Measurements from ENCODE around the gene PGAP6. TPM values are rescaled to one million over a fixed set of nuclear protein-coding genes. Genes with fewer than 3 reads are reported as not detected.
A peak's percentile ranks its signal among the peaks of the same experiment; 100 is the strongest.

The PGAP6 gene
- total and polyA plus RNA-seq, 2 of the 4 experiments (the other 2 are of a cell fraction), result 49.1 to 124 TPM

- H3K27ac ChIP-seq (ENCODE audit: insufficient read depth, low read length), result peak within 1 kb of the TSS; percentile 51
Observed at GRCh38 chr16:397135-397661, 15.4 kb upstream of the PGAP6 start, which contains the start of gene NME4. NME4 (plus strand) TSS chr16:397199; CDS start chr16:397223, 24 bp downstream.

More at GRCh38 chr16:397135-397661, 15.4 kb upstream of the PGAP6 start, which contains the start of gene NME4:
- Histone ChIP-seq H2AK9ac (replicated peaks; ENCODE audit: low read depth, low read length, poor library complexity) (peak within 1 kb of the TSS; percentile 85), H3K9ac (ENCODE audit: low read depth, low read length) (peak within 1 kb of the TSS; percentile 63), H4K5ac (ENCODE audit: low read depth, low read length) (0 out of 2 replicates have a peak within 1 kb of the TSS, but pooled peaks have one; percentile 3), H3K14ac (replicated peaks; ENCODE audit: low read depth, low read length) (peak within 1 kb of the TSS; percentile 73; the same call in 1 of the 2 replicates), H3K18ac (ENCODE audit: low read depth, low read length) (no peak within 1 kb of the TSS), H3K27me3 (ENCODE audit: control insufficient read depth, insufficient read depth, low read length) (no peaks in the 10 kb centered on the region), H3K9me3 (ENCODE audit: control insufficient read depth, insufficient read depth, low read length) (no peaks in the 10 kb centered on the region; the same call in 1 of the 2 replicates), H3K4me2 (ENCODE audit: low read depth, low read length) (peak within 1 kb of the TSS; percentile 72), H4K20me1 (ENCODE audit: insufficient read depth, low read length) (peaks cover 15% of the 10 kb centered on the region; the same call in 1 of the 2 replicates), H3K36me3 (ENCODE audit: control insufficient read depth, insufficient read depth, low read length) (peaks cover 19% of the 10 kb centered on the region), H3K23ac (ENCODE audit: low read depth, low read length) (0 out of 2 replicates have a peak within 1 kb of the TSS, but pooled peaks have one; percentile 65), H2AK5ac (ENCODE audit: low read depth, low read length) (peak within 1 kb of the TSS; percentile 67; the same call in 1 of the 2 replicates), H3K79me1 (ENCODE audit: low read depth in 1 of 2, low read length in 2 of 2) (peaks cover 4 to 35% of the 10 kb centered on the region in 2 experiments; a peak in 3 of 4 replicates), H2BK20ac (ENCODE audit: low read depth, low read length) (no peak within 1 kb of the TSS), H2BK15ac (ENCODE audit: low read depth, low read length) (no peak within 1 kb of the TSS), H2AFZ (replicated peaks; ENCODE audit: low read length, poor library complexity) (peak within 1 kb of the TSS; percentile 87), H4K91ac (ENCODE audit: insufficient read depth, low read depth, low read length) (no peak within 1 kb of the TSS; the same call in 1 of the 2 replicates), H3K4ac (ENCODE audit: low read depth, low read length) (peak within 1 kb of the TSS; percentile 55), H4K8ac (ENCODE audit: low read depth in 2 of 2, low read length in 2 of 2) (peak within 1 kb of the TSS; percentile 58 to 68; a peak in 3 of 4 replicates), H2BK120ac (ENCODE audit: low read depth, low read length) (no peak within 1 kb of the TSS), H3K4me3 (ENCODE audit: insufficient read depth, low read depth, low read length) (peak within 1 kb of the TSS; percentile 70), H2BK5ac (ENCODE audit: low read depth, low read length, poor library complexity, severe bottlenecking) (peak within 1 kb of the TSS; percentile 43), H3K4me1 (ENCODE audit: control insufficient read depth, insufficient read depth, low read length) (peaks cover 4% of the 10 kb centered on the region), H3K56ac (ENCODE audit: extremely low read depth, insufficient read depth, low read length) (no peak within 1 kb of the TSS), H3K9me1 (ENCODE audit: insufficient read depth, low read length) (0 out of 2 replicates have a peak, but pooled peaks cover 7% of the 10 kb centered on the region)
- peak; percentile 30 for ATAC-seq (ENCODE audit: low read depth)
- in situ Hi-C loops (cut with MboI; ENCODE audit: low sequenced_read_pairs), result loop anchor here (10.0 kb wide), 1 partner anchor 248 kb away; the partner anchor contains the start of genes MCRIP2 and WDR90
- WGBS, 2 experiments (ENCODE audit: extremely low coverage in 2 of 2, insufficient read length in 1 of 2), result 1% methylated on average over 29 of the region's 75 CpGs; no CpG with 5 or more reads in 1 of the 2 experiments
- TF ChIP-seq BHLHE40 (IDR thresholded peaks at IDR 0.05; ENCODE audit: low read depth, low read length), result peak; percentile 45; the same call in 1 of the 2 replicates
- no peak for TF ChIP-seq MAFK (IDR thresholded peaks at IDR 0.05; ENCODE audit: low read depth, low read length)
- BruUV-seq (replicated peaks), result no TSS peak
- dilution Hi-C loops (cut with HindIII; ENCODE audit: low sequenced_read_pairs, unreplicated experiment), result no loop called here
- ChIA-PET CTCF (no interaction called here), POLR2A (ENCODE audit: unreplicated experiment) (no interaction called here)
- DNase-seq, result no peak
- intact Hi-C loops (cut with micrococcal nuclease), result loop anchor here (2.0 to 10.0 kb wide), 2 partner anchors 88 to 192 kb away; no protein-coding TSS in a partner anchor
